Inflammatory macrophage (primary cell): ENCODE results near the gene TRAF7.
"Not testable (repeated sequence)": the region's sequence is repeated elsewhere in the genome, so short reads cannot be mapped to it uniquely, and the experiment has no call there.

Experiments used
- DNase-seq, 2 donors: peaks; one replicate each; pipeline ENCODE4 v3.0.0-alpha.2; 2020 to 2022
- total RNA-seq, 18 experiments: gene quantifications; one replicate each; lab custom pipeline; 2026; ENCODE audit warnings: mixed read lengths in 6 of 18, inconsistent platforms in 2 of 18; lab: John Stamatoyannopoulos, UW

TRAF7 gene
- 31.8 to 102 (median 71.3) reads per million in 18 experiments for total RNA-seq

GRCh38 chr16:2155091-2155950 lies at the start of gene TRAF7:
TSS of gene TRAF7 (plus strand) at chr16:2155782. CDS start at chr16:2163921, 8,139 bp downstream.
- DNase-seq, result peak; percentile 100

DNA sequence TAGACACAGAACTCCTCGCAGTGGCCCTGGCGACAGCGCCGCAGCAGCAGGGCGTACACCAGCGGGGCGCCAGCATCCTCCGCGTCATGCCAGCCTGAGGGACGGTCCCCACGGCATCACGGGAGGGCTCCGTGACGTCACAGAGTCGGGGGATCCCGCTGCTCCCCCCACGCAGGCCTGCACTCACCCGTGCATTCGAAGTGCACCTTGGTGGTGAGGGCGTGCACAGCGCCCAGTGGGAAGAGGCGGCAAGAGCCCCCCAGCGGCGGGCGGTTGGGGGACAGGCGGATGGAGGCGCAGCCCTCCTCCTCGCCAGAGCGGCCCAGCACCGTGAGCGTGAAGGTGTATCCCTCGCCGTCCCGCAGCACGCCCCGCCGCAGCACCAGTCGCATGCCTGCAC lies 49.4 kb upstream of the TRAF7 start:
- not testable (repeated sequence) for DNase-seq

DNA sequence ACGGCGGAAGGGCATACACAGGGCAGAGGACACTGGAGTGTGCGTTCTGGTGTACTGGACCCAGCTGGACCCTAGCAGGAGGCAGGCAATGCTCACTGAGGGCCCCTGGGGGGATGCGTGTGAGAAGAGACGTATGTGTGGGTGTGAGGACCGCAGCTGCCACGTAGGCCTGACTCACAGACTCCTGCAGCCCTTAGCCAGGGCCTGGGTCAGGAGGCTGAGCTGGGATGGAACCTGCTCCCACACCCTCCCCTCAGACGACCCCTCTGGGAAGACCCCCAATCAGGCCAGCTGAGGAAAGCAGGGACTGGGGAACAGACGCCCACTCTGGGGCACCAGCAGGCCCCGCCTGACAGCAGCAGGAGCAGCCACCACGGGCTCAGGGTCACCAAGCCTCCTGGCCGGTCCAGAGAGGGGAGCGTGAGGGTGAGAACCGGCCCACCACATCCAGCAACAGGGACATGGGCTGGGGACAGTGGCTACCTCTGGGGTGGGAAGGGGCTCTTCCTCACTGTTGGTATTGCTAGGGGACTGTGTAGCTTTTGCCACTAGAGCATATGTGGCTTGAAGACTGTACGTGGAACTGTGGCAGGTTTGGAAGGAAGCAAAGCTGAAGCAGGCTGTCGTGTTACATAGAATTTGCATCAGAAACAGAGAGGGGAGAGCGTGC lies 48.3 kb upstream of the TRAF7 start:
- not testable (repeated sequence) for DNase-seq

DNA sequence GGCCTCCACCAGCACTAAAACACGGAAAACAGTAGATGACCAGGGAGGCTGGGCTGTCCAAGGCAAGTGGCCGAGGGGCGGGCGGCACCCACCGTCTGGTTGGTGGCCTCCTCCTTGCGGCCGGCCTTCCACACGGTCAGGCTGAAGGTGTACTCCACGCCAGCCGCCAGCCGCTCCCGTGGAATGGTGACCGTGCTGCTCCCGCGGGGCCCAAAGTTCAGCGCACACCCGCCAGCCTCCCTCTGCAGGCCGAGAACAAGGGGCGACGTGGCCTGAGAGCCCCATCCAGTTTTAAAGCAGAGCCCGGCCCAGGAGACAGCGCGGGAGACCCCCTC lies 47.8 kb upstream of the TRAF7 start:
- DNase-seq, result not testable (repeated sequence)

DNA sequence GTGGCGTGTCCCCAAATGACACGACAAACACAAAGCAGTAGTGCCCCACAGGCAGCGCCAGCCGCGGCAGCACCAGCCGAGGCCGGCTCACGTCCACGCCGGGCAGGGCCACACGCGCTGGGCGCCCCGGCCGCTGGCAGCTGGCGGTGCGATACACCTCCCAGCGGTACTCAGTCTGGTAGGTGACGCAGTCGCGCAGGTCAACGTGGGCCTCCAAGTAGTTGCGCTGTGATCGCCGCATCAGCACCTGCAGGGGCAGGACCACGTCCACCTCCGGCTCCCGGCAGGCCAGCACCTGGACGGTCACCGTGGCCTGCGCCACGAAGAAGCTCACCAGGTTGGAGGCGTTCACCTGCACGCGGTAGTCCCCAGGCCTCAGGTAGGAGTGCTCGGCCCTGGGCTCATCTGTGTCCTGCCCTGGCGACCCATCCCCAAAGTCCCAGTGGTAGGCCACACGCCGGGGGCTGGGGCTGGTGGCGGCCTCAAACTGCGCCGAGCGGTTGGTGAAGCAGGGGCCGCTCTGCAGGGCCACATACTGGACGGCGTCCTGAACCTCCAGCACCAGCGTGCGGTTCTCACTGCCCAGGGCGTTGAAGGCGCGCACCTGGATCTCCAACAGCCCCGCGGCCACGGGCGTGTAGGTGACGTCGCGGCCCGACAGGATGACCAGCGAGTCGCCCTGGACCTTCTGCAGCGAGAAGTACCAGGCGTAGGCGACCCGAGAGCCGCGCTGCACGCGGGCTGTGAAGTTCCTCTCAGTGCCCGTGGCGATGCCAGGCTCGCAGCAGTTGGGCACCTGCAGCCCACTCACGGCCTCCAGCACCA lies 46.9 kb upstream of the TRAF7 start:
- not testable (repeated sequence) for DNase-seq

GRCh38 chr16:2109271-2109580 lies 46.4 kb upstream of the TRAF7 start:
- not testable (repeated sequence) for DNase-seq

- not testable (repeated sequence) for DNase-seq
Observed at GRCh38 chr16:2109872-2110271, 45.7 kb upstream of the TRAF7 start.

GRCh38 chr16:2110332-2111008 lies 45.1 kb upstream of the TRAF7 start:
- not testable (repeated sequence) for DNase-seq

DNA sequence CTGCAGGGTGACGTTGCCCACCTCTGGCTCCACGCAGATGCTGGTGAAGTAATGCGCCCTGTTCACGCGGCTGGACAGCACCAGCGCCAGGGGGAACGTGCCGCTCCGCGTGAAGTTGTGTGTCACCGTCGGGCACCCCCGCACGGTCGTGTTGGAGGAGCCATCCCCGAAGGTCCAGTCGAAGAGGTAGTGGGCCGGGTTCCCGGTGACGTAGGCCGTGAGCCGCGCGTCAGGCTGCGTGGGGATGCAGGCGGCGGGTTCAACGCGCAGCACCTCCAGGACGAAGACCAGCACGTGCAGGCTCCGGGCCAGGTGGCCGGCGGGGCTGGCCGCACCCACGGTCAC lies 44.6 kb upstream of the TRAF7 start:
- DNase-seq, result not testable (repeated sequence)

DNA sequence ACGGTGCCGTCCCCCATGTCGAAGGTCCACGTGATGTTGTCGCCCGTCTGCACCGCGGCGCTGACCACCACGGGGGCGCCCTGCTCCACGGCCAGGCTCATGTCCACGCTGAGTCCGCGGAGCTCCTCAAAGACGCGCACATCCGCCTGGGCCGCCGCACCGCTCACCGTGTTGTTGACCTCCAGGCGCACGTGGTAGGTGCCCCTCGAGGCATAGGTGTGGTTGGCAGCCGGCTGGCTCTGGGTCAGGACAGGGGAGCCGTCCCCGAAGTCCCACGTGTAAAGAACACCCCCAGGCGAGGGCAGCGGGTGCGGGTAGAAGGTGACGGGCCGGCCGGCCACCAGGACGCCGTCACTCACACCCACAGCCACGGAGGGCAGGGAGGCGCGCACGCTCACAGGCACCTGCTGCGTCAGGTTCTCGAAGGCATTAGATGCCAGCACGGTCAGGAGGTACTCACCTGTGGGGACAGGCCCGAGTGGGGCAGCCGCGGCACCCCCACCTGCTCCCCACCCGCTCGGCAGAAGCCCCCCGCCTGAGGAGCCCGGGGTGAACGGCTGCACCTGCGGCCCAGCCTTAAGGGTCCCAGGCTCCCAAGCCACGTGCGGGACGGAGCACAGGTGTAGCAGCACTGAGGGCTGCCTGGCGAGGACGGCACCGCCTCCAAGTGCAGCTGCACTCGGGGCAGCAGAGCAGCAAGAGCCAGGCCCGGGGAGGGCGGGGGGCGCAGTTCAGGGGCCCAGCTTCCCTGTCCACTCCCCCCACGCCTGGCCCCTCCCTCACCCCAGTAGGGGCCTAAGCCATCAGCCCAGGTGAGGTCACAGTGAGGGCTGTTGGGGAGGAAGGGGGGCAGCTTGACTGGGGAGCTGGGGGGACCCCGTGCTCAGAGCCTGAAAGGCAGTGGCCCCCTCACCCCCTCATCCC lies 43.9 kb upstream of the TRAF7 start:
- DNase-seq, result not testable (repeated sequence)

- not testable (repeated sequence) for DNase-seq
Observed at GRCh38 chr16:2112539-2113106, 43.0 kb upstream of the TRAF7 start.

- DNase-seq, result not testable (repeated sequence)
Observed at GRCh38 chr16:2114225-2114624, 41.4 kb upstream of the TRAF7 start.

- not testable (repeated sequence) for DNase-seq
Observed at GRCh38 chr16:2114885-2115590, 40.5 kb upstream of the TRAF7 start.

DNA sequence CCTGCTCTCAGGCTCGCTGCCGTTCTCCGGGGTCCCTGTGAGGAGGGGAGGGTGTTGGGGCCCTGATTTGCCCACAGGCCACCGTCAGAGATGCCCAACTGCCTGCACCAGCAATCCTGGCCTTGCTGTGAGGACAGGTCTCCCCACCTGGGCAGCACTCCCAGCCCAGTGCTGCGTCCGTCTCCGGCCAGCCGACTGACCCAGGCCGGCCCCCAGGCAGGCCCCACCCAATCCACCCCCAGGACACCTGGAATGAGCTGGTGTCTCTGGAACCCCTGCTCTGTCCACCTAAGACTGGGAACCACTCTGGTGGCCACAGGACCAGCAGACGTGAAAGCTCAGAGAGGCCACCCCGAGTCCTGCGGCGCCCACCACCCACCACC lies 40.0 kb upstream of the TRAF7 start:
- no peak for DNase-seq

- not testable (repeated sequence) for DNase-seq
Observed at GRCh38 chr16:2116428-2116827, 39.2 kb upstream of the TRAF7 start.

GRCh38 chr16:2117341-2117740 lies 38.2 kb upstream of the TRAF7 start:
- DNase-seq, result not testable (repeated sequence)

DNA sequence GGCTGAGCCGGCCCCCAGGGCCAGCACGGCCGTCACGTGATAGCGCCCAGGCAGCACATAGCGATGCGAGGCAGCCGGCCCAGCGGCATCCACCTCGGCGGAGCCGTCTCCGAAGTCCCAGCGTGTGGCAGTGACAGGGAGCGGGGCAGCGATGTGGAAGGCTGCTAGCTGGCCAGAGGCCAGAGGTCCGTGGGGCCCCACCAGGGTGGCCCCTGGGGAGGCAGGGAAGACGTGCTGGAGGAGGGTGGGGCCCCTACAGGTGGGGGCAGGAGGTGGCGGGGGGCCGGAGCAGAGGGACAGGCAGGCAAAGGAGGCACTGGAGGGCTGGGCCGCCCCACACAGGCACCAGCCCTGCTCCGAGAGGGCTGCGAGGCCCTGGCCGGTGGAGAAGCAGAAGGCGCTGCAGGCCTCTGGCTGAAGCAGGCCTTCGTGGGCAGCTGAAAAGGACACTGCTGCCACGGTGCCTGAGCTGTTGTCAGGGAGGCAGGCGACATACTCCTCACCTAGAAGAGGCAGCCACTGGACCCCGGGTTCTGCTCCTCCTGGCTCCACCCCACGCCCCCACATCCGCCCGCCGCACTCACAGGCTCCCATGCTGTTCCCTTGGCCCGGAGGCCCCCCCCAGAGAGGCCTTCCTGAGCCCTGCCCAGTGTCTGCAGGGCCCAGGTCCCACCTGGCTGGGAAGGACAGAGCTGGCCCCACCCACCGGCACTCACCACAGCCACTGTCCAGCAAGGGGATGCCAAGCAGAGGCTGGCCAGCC lies 37.4 kb upstream of the TRAF7 start:
- DNase-seq, result not testable (repeated sequence)

DNA sequence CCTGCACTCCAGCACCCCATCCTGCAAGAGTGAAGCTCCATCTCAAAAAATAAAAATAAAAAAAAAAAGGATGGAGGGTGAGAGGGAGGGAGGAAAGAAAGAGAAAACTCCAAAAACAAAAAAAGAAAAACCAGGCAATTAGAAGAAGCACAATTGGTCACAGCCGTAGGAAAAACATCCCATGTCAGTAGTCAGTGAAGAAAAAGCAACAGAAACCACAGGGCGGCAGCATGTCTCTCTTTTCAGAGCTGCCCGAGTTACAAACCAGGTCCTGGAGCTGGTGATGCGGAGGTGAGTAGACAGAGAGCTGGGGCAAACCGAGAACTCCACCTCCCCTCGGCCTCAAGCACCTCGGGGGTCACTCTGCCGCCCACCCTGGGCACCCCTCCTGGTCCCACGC lies 34.3 kb upstream of the TRAF7 start:
- DNase-seq, result peak; percentile 13 to 35

DNA sequence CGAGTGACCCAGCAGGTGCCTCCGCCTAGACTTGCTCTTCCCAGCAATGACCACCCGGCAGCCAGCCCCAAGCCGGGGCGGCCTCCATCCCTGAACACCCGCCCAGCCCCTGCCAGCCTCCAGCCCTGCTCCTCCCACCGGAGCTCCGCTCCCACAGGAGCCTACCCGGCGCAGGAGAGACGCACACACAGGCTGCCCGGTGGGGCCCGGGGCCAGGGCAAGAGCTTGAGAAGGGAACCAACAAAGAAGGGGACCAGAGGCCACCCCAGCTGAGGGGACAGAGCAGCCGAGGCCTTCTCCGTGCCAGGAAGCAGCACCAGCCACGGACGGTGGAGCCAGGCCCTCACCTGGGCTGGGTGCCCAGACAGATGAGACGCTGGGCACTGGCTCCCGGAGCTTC lies 33.7 kb upstream of the TRAF7 start:
- no peak for DNase-seq

DNA sequence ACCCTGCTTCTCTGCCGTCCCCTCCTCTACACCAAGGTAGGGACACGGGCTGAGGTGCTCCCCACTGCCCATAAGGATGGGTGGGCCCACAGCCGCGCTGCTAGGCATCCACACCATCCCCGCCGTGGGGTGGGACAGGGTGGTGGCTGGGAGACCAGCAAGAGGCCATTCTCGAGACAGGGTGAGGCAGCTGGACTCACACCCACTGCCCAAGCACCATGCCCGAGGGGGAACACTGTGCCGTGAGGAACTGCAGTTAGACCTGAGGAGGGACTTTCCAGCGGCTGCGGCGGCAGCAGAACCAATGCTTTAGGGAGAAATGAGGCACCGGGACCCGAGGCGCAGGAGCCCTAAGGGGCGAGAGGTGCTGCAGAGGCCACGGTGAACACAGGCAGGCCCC lies 33.2 kb upstream of the TRAF7 start:
- no peak for DNase-seq
